Glutamatergic neuron (in vitro differentiated cells): ENCODE data around the gene DLG2. TPM values are rescaled to one million over a fixed set of nuclear protein-coding genes. Genes with fewer than 3 reads are reported as not detected.

Experiments used
- DNase-seq: peaks from one replicate; pipeline ENCODE4 v3.0.0; 2022
- H3K27ac Mint-ChIP-seq: one replicate; pipeline ENCODE4 v1.8.0; 2020; ENCODE audit warnings: mild to moderate bottlenecking, mixed read lengths, inconsistent platforms; ENCODE audit not compliant: unreplicated experiment
- H3K27me3 Mint-ChIP-seq: one replicate; pipeline ENCODE4 v1.8.0; 2020; ENCODE audit warnings: mild to moderate bottlenecking, moderate library complexity, mixed read lengths, inconsistent platforms; ENCODE audit not compliant: unreplicated experiment
- H3K36me3 Mint-ChIP-seq: one replicate; pipeline ENCODE4 v1.8.0; 2020; ENCODE audit warnings: mild to moderate bottlenecking, mixed read lengths, inconsistent platforms; ENCODE audit not compliant: unreplicated experiment
- H3K4me1 Mint-ChIP-seq: one replicate; pipeline ENCODE4 v1.8.0; 2020; ENCODE audit warnings: mild to moderate bottlenecking, low read depth, mixed read lengths, inconsistent platforms; ENCODE audit not compliant: unreplicated experiment
- H3K4me3 Mint-ChIP-seq: one replicate; pipeline ENCODE4 v1.8.0; 2020; ENCODE audit warnings: mild to moderate bottlenecking, mixed read lengths, inconsistent platforms; ENCODE audit not compliant: unreplicated experiment
- H3K9me3 Mint-ChIP-seq: one replicate; pipeline ENCODE4 v1.8.0; 2020; ENCODE audit warnings: mild to moderate bottlenecking, moderate library complexity, mixed read lengths, inconsistent platforms; ENCODE audit not compliant: unreplicated experiment
- CTCF ChIP-seq: fragments of 200-600 bp; sonication (generic); IDR thresholded peaks from one replicate; pipeline ENCODE4 v1.5.0; 2021; ENCODE audit not compliant: partially characterized antibody, unreplicated experiment
- total RNA-seq: library from RNA; stranded (reverse); fragmentation: NEBNext Ultra II Directional; extraction: Animal tissue kit (Norgen Biotek cat#: 25700); gene quantifications from one replicate; pipeline ENCODE4 v1.2.1, GENCODE V29; 2021; ENCODE audit not compliant: unreplicated experiment

Gene DLG2
- total RNA-seq, 1 donor from 2014 or later: 2.9 TPM

- Mint-ChIP-seq H3K27ac (no peak overlapping the region), H3K4me3 (no peak overlapping the region), H3K36me3 (no peaks in the 10 kb centered on the region), H3K9me3 (no peaks in the 10 kb centered on the region), H3K27me3 (no peaks in the 10 kb centered on the region), H3K4me1 (peaks cover 4% of the 10 kb centered on the region)
- no peak for DNase-seq
- TF ChIP-seq CTCF: no peak
These were observed 2001.8 kb downstream of the DLG2 start for GRCh38 chr11:83625336-83625735.

- no peaks in the 10 kb centered on the region for H3K36me3 Mint-ChIP-seq
- peaks cover 2% of the 10 kb centered on the region for H3K4me1 Mint-ChIP-seq
- H3K27me3 Mint-ChIP-seq: no peaks in the 10 kb centered on the region
- H3K27ac Mint-ChIP-seq: no peak overlapping the region
- H3K9me3 Mint-ChIP-seq: no peaks in the 10 kb centered on the region
- no peak for DNase-seq
- no peak overlapping the region for H3K4me3 Mint-ChIP-seq
- TF ChIP-seq CTCF: no peak
These were observed 2009.5 kb downstream of the DLG2 start for GRCh38 chr11:83617671-83618070.

DNA sequence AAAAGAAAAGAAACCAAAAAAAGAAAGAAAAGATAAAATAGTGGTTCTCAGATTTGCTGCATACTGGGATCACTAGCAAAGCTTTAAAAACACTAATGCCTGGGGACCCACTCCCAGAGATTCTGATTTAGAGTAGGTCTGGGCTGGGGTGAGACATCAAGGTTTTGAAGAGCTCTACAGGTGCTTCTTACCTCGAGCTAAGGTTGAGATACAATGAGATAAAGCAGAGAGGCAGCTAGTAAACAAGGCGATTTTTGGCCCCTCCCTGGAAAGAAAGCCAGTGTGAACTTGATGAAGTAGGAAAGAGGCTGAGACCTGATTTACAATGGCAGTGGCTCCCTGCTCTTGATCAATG lies 2013.4 kb downstream of the DLG2 start:
- Mint-ChIP-seq H3K36me3 (no peaks in the 10 kb centered on the region), H3K27me3 (peaks cover 1% of the 10 kb centered on the region), H3K27ac (no peak overlapping the region), H3K9me3 (no peaks in the 10 kb centered on the region), H3K4me1 (peaks cover 4% of the 10 kb centered on the region), H3K4me3 (no peak overlapping the region)
- no peak for TF ChIP-seq CTCF
- DNase-seq: no peak

GRCh38 chr11:83612891-83613766 lies 2014.0 kb downstream of the DLG2 start:
- Mint-ChIP-seq H3K36me3 (no peaks in the 10 kb centered on the region), H3K4me1 (peaks cover 4% of the 10 kb centered on the region), H3K4me3 (no peak overlapping the region), H3K9me3 (no peaks in the 10 kb centered on the region), H3K27me3 (peaks cover 1% of the 10 kb centered on the region), H3K27ac (no peak overlapping the region)
- no peak for DNase-seq
- no peak for TF ChIP-seq CTCF

DNA sequence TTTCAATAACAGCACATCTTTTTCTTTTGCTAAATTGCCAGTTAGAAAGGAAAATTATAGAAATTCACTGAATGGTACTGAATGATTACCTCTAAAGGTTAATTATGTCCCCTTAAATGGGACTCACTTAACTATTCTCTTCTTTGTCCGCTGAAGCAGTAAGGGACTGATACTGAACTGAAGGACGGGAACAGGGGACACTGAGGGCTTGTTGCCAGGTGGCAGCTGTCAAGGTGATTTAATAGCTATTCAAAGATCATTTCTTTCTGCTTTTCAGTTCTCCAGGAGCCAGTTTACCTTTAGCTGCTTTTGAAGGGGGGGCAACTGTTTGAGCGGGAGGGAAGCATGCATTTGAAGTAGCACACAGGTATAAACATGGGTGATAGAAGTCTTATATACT lies 2015.5 kb downstream of the DLG2 start:
- Mint-ChIP-seq H3K27ac (no peak overlapping the region), H3K4me3 (no peak overlapping the region), H3K4me1 (peaks cover 4% of the 10 kb centered on the region), H3K27me3 (peaks cover 1% of the 10 kb centered on the region), H3K9me3 (no peaks in the 10 kb centered on the region), H3K36me3 (no peaks in the 10 kb centered on the region)
- TF ChIP-seq CTCF: no peak
- no peak for DNase-seq
